Smooth muscle cell of the brain vasculature (primary cell): ENCODE results near the gene FGD4.
"Not testable (repeated sequence)": the region's sequence is repeated elsewhere in the genome, so short reads cannot be mapped to it uniquely, and the experiment has no call there.

ENCODE experiments used
- DNase-seq: peaks from one replicate; pipeline ENCODE4 v3.0.0-alpha.2; 2012; ENCODE audit warnings: low read depth, low spot score

The FGD4 gene

DNA sequence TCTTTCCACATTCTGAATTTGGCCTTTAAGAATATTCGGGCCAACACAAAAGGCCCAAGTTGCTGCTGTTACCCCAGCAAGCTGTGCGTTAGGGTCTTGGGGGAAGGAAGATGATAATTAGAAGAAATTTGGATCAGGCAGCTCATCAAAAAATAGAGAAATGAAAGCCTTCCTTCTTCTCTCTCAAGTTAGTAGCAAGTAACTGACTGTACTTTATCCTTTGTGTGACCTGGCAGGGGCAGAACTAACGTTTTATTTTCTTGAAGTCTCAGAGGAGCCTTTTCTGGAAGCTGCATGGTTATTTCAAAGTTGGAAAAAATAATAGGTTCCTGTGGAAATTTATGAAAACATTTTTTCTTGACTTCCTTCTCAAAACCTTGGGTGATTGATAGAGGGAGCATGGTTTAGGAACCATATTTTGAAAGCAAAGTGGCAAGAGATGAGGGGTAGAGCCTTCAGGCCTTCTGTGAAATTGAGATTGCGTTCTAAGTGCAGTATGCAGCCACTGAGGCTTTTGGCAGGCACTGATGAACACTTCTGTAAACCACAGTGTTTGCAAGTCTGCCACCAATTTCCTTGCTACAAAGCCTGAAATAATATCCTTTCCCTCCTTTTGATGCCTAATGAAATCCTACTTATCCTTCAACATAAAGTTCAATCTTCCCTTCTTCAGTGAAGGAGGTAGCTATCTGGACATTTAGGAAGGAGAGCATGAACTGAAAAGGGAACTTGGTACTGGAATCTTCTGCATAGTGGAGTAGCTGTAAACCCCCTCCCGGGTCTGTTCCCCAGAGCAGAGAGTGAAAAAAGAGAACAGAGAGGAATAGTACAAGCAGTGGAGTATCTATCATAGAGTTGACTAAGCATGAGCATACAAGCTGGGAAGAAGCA, 123.2 kb downstream of the FGD4 start:
- no peak for DNase-seq

DNA sequence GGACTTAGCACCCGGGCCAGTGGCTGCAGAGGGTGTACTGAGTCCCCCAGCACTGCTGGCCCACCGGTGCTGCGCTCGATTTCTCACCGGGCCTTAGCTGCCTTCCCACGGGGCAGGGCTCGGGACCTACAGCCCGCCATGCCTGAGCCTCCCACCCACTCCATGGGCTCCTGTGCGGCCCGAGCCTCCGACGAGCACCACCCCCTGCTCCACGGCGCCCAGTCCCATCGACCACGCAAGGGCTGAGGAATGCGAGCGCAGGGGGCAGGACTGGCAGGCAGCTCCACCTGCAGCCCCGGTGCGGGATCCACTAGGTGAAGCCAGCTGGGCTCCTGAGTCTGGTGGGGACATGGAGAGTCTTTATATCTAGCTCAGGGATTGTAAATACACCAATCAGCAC, 126.4 kb downstream of the FGD4 start:
- not testable (repeated sequence) for DNase-seq

DNA sequence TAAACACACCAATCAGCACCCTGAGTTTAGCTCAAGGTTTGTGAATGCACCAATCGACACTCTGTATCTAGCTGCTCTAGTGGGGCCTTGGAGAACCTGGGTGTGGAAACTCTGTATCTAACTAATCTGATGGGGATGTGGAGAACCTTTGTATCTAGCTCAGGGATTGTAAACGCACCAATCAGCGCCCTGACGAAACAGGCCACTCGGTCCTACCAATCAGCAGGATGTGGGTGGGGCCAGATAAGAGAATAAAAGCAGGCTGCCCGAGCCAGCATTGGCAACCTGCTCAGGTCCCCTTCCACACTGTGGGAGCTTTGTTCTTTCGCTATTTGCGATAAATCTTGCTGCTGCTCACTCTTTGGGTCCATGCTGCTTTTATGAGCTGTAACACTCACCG, 127.0 kb downstream of the FGD4 start:
- DNase-seq: not testable (repeated sequence)

DNA sequence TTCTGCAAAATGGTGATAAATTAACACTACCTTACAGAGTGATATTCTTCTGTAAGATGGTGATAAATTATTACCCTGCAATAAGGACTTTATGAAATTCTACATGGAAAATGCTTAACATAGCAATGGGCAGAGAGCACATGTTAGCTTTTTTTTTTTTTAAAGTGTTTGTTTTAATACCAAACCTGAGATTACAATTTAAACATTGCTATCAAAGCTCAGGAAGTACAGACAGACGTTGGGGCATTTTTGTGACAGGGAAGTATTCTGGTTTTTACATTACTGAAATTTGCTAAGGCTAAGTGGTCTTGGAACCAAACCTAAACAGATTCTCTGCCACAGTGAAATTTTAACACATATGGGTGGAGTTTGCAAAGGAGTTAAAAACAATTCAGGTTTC, 133.1 kb downstream of the FGD4 start:
- DNase-seq: no peak

DNA sequence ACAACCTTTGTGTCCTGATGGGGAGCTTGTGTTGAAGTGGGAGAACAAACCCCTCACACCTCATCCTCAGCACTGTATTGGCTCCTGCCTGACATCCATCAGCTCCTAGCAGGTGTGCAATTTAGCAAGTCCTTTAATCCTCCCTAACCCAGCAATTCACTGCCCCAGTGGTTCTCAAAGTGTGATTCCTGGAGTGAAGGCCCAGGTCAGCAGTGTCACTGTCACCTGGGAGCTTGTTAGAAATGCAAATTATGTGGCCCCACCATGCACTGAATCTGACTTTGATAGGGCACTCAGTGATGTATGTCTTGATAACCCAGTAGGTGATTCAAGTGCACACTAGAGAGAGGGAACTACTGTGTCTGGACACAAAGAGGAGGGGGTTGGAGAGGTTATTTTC, 133.6 kb downstream of the FGD4 start:
- no peak for DNase-seq

DNA sequence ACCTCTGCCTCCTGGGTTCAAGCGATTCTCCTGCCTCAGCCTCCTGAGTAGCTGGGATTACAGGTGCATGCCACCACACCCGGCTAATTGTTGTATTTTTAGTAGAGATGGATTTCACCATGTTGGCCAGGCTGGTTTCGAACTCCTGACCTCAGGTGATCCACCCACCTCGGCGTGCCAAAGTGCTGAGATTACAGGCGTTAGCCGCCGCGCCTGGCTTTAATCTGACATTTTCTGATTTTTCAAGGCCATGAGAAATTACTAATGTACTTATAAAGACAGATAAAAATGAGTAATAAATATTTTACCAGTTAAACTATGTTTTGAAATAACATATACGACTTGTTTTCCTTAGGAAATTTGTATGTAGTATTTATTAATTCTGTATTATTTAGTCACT, 134.1 kb downstream of the FGD4 start:
- not testable (repeated sequence) for DNase-seq

DNA sequence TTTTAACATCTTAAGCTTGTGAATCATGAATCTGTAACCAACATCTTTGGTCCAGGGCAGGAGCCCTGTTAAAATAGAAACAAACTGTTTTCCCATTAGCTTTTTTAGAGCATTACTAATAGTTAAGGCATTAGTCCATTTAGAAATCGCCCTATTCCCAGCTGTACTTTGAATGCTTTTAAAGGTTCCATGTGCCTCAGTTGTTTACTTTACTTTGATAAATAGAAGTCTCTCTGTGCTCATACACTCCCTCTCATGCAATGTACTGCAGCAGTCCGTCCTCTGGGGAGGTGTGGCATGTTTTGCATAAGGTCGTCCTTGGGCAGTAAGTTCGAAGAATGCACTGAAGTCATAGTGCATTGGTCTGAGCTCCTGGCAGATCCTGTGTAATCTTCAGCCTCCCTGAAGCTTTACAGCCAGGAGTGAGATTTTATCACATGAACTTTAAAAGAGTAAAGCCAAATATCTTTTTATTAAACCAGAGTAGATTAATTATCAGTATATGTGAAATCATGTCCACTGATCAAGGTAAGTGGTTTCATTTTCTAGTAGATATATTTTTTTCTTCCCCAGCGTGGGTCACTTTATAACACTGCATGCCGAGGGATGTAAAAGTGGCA, 134.7 kb downstream of the FGD4 start:
- DNase-seq: no peak

DNA sequence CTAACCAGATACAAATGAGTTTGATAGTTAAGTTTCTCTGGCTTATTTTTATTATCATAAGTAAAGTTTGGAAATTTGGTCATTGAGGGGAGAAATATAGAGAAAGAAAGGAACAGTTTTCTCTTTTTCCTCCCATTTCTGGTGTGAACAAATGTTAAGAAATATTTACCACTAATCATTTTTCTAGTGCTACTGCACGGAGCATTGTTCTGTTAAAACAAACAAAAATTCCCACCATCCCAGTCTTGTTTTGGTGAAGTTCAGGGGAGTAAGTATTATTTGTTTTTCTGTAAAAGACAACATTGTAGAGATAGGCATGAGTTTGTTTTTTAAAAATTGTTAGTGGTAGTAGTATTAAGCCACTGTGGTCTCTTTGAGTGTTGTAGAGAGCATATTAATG, 135.3 kb downstream of the FGD4 start:
- DNase-seq: no peak

DNA sequence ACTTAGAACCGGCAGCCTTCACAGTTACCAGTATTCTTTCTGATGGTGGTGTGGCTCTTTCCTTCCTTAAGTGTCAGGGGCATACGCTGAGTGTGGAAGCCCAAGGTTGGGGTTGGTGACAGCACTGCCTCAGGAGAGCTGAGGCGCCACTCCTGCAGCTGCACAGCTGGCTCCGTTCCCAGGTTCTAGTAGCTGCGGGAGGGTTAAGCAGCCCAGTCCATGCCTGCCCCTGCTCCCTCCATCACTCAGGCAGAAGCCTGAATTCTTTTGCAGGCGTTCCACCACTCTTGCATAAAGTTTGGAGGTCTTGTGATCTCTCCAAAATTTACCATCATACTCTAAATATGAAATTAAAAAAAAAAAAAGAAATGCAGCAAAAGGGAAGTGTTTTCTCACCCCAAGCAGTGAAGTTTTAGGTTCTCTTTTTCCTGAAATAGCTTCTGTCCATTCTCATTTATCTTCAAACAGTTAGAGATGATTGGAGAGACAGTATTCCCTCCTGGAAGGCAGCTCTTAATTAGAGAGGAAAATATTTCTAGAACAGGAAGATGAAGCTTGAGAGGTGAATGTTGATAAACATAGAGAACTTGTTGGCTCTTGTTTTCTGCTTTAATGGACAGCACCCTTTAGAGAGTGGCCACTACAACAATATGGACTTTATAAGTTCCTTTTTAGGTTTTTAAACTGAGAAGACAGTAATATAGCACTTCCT, 136.1 kb downstream of the FGD4 start:
- no peak for DNase-seq

DNA sequence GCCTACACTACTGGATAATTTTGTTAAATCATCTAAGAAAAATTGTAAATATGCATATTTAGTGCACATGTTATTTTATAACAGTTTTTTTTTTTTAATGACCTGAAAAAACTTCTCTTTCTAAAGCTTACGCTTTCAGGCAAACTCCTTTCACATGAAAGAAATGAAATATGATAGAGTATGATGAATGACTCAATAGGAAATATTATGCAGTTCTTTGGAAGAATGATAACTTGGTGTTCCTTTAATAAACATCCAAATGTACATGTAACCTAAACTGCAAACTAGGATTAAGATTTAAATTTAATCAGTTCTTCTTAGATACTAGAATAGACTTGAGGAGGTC, 136.6 kb downstream of the FGD4 start:
- no peak for DNase-seq

DNA sequence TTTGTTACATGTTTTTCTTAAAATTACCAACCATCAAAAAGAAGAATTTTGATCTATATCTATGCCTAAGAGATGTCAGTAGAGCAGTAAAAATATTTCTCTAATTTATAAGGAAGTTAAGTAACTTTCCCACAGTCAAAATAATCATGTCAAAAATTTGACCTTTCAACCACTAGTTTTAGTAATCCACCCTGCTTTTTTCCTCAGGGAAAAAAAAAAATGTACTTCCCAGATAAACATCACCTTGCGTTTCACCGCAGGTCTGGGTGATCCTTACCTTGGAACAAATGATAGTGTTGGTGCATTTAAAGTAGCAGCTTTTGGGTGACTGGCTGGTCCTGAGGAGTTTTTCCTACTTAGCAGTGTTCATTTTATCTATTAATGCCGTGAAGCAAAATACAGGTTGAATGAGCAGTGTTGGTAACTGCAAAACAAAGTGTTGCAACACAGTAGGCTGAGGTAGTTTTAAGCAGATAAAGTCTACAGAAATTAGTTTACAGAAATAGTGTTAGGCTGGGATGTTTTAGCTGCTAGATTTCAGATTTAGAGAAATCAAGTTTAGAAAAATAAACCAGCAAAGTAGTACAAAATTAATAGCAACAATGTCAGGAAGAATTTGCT, 142.5 kb downstream of the FGD4 start:
- DNase-seq: no peak

DNA sequence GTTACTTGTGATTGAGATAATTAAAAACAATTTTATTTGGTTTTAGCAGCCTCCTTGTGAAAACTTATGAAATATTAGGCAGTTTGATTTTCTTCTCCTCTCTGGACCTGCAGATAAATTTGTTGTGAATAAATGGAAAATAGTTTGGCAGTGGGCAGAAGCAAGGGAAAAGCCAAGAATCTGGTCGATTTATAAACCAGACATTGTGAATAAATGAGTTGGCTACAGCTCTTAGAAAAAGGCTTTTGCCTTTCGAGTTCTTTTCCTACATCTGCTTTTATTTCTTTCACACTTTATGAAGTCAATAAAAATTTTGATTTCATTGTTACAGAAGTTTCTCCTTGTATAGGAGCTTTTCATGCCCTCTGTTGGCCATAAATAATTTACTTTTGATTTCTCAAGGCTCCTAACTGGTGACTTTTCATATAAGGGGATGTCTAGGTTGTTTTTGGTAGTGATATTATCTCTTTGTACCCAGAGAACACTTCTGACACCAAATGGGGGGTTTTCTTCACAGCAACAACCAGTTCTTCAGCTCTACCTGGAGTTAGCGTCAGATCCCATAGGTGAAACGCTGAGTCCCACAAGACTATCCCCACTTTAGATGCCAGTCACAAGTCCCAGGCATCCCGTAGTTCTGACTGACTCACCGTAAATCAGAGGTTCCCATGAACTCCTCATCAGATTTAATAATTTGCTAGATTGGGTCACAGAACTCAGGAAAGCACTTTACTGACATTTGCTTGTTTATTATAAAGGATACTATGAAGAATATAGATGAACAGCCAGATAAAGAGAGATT, 143.3 kb downstream of the FGD4 start:
- DNase-seq: no peak

DNA sequence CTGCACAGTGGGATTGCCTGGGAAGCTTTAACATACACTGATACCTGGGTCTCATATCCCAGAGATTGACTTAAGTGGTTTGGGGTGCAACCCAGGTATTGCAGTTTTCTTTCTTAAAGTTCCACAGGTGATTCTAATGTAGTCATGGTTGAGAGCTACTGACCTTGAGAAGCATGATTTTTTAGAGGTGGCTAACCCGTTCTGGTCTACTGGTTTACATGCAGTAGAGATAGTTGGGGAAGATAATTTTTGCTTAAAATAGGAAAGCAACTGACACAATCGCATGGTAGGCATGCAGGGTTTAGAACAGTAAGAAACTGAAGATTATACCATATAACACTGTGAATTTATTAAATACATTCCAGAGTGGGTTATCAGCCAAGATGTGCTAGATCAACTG, 145.5 kb downstream of the FGD4 start:
- DNase-seq: no peak

DNA sequence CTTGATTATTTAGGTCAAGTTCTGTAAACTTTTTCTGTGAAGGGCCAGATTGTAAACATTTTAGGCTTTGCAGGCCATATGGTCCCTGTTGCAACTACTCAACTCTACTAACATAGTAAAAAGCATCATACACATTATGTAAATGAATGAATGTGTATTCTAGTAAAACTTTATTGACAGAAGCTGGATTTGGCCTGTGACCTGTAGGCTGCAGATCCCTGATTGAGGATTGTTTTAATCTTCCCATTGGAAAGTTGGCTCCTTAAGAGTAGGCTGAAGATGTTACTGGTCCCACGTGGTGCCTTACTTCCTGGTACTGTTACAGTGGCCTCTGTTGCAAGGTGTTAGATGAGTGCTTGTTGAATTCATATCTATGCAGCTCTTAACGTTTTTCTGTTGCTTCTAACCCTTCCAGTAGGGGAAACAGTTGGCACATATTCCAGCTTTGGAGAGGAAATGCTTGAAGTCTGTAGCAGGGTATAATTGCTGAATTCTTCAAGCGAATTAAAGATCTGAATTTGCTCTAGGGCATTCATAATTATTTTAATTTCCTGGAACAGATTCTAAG, 146.1 kb downstream of the FGD4 start:
- DNase-seq: no peak

DNA sequence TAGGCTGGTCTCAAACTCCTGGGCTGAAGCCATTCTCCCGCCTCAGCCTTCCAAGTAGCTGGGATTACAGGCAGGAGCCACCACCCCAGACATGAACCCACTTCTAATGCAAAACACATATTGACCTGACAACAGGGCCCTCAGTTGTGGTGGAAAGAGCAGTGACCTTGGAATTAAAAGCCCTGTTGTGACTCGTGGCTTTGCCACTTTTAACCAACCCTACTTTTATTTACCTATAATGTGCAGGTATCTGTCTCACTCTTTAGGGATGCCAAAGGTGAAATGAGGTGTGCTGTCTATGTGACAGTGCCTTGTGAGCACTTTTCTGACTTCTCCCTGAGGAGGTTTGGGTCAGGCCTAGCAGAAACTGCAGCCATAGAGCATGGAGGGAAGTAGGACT, 146.9 kb downstream of the FGD4 start:
- DNase-seq: no peak

DNA sequence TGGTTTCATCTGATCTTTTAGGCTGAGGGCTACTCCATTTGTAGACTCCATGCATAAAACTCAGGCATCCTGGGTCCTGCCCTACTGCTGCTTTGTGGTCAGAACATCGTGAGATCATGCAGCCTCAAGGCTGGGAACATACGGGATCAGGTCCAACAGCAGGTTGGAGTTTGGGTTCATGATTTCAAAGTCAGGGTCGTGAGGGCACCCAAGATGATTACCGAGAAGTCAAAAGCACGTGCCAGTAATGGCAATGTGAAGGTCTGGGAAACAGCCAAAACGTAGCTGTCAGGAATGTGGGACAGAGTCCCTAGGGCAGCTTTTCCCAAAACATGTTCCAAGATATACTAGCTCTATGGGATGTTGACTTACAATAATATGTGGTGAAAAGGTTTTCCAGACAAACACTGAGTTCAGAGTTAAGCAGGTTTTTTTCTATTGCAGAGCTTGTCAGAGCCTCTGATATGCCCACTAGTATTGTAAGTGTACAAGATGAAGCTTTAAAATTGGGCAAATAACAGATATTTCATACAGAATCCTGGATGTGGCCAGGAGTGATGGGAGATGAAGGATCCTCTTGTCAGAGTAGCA, 149.4 kb downstream of the FGD4 start:
- peak; percentile 91 for DNase-seq

DNA sequence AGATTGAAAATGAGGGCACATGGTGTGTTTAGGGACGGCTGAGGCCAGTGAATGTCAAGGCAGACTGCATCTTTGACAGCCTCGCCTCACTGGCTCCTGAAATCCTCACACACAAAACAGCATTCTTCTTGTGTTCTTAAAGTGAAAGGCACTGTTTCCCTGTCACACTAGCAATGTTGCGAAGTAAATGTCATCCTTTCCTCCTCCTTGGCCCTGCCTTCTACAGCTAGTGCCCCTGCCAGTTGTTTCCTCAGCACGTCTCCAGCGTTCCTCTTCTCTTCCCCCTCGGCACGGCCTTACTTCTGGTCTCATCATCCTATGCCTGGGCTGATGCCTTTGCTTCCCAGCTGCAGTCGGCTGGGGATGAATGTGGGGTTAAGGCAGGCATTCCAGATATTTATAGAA, 150.3 kb downstream of the FGD4 start:
- DNase-seq: no peak

DNA sequence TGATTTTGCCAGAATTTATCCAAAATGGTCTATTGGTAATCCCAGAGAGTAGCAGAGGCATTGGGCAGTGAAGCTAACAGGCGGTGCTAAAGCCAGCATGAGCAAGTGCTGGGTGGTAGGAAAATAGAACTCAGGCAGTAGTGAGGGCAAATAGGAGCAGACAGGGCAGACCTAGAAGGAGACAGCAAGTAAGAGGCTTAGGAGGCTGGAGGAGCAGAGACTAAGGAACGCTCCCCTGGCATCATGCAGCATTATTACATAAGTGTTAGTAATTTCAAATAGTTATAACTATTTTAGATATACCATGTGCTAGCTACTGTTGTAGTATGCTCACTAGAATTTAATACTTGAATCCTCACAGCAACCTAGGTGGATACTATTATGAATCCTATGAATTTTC, 151.7 kb downstream of the FGD4 start:
- no peak for DNase-seq

DNA sequence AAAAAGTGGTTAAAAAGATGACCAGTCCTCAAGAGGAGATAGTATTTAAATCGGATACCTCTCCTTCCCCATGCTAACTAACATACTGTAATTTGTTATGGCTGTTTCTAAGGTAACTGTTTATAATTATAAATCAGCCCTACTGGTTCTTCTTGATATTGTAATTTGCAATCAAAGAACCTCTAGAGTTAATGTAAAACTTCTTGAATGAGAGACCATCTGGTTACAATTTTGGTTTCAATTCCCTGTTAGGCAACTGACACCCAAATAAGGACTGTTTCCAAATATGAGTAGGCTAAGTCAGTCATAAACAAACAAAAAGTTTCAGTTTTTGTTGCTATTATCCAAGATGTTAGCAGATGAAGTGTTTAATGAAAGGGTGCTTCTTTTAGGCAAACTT, 159.5 kb downstream of the FGD4 start:
- DNase-seq: no peak

DNA sequence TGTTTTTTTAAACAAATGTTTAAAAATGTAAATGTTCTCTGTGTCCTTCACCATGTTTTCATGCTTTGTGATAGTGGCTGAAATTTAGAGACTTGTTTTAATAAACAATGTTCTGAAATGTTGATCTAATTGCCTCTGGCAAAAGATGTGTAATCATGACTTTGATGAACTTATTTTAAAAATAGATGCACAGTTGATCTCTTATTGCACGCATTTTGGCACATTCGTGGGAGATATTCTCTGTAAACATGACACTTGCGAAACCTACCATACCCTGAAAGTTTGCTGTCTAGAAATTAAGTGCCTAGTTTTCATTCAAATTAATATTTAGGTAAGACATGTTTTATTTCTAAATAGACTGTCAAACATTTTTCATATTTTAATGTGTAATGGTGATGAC, 160.1 kb downstream of the FGD4 start:
- DNase-seq: no peak

DNA sequence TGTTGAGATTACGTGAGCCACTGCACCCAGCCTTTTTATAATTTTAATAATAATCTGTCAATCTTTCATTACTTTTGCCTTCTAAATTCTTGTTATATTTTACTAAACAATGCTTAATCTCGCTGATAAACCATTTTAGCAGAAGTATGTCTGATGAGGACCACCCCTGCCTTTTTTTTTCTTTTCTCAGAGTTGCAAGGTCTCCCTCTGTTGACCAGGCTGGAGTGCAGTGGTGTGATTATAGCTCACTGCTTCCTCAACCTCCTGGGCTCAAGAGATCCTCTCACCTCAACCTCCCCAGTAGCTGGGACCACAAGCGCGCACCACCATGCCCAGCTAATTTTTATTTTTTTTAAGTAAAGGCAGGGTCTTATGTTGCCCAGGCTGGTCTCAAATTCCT, 161.2 kb downstream of the FGD4 start:
- DNase-seq: no peak
